Kidney epithelial cell (primary cell): ENCODE results near the gene CNIH3. TPM values are rescaled to one million over a fixed set of nuclear protein-coding genes. Genes with fewer than 3 reads are reported as not detected.

Source experiments
- DNase-seq: peaks from one replicate; pipeline ENCODE4 v3.0.0-alpha.2; 2010; ENCODE audit warnings: low read depth
- H3K27me3 ChIP-seq: 2 replicates; pipeline ENCODE4 v1.6.0; 2011; ENCODE audit warnings: low read length; ENCODE audit not compliant: control insufficient read depth, insufficient read depth
- H3K36me3 ChIP-seq: 2 replicates; pipeline ENCODE4 v1.5.1; 2011; ENCODE audit warnings: low read length; ENCODE audit not compliant: control insufficient read depth, insufficient read depth
- H3K4me3 ChIP-seq: 2 replicates; pipeline ENCODE4 v1.5.1; 2011; ENCODE audit warnings: low read depth, mild to moderate bottlenecking, control low read depth, low read length
- total RNA-seq: library from RNA; depleted of rRNA; stranded (reverse); fragments of >200 nt; gene quantifications from 2 replicates; pipeline ENCODE4 v1.2.3, GENCODE V29; 2015
- TF ChIP-seq, protein P1 (sequence below): IDR thresholded peaks from 2 replicates; pipeline ENCODE4 v1.5.1; 2011; ENCODE audit warnings: mild to moderate bottlenecking, moderate library complexity, low read length, control low read depth, inconsistent platforms; ENCODE audit not compliant: insufficient read depth, poor library complexity, severe bottlenecking

The CNIH3 gene
- total RNA-seq, 1 donor from 2014 or later = 4.2 TPM

DNA sequence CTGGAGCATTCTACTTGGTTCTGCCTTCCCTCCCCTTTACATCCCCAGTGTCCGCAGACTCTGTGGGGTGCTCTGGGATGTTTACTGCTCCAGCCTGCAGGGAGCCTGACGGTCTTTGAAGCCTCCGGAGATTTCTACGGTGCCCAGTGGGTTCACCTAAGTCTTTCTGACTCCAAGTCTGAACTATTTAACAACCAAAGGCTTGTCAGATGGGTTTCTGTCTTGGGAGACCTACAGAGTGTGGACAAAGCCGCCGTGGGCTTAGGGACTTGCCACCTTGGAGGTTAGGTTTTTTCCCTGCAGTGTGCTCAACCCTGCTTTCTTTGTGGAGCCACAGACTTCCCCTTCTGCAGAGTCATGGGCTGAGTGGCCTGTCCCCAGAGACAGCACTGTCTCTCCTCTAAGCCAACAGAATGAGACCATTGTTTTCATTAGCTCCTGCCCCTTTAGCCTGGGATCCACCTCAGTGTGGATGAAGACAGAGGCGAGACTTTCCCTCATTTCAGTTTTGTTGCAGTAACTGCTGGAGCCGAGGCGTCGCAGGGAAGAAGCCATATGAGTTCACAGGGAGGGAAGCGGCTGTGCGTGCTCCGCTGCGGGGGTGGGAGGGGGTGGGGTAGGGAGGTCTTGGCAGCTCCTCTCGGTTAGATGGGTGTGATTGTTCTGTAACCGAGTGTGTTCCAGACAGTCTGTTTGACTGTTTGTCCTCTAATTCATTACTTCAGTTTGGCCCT is 120.7 kb downstream of the CNIH3 start:
- no peaks in the 10 kb centered on the region for H3K36me3 ChIP-seq
- no peaks in the 10 kb centered on the region for H3K27me3 ChIP-seq
- no peak overlapping the region for H3K4me3 ChIP-seq
- TF ChIP-seq, protein P1, sequence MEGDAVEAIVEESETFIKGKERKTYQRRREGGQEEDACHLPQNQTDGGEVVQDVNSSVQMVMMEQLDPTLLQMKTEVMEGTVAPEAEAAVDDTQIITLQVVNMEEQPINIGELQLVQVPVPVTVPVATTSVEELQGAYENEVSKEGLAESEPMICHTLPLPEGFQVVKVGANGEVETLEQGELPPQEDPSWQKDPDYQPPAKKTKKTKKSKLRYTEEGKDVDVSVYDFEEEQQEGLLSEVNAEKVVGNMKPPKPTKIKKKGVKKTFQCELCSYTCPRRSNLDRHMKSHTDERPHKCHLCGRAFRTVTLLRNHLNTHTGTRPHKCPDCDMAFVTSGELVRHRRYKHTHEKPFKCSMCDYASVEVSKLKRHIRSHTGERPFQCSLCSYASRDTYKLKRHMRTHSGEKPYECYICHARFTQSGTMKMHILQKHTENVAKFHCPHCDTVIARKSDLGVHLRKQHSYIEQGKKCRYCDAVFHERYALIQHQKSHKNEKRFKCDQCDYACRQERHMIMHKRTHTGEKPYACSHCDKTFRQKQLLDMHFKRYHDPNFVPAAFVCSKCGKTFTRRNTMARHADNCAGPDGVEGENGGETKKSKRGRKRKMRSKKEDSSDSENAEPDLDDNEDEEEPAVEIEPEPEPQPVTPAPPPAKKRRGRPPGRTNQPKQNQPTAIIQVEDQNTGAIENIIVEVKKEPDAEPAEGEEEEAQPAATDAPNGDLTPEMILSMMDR = no peak
- DNase-seq = no peak

DNA sequence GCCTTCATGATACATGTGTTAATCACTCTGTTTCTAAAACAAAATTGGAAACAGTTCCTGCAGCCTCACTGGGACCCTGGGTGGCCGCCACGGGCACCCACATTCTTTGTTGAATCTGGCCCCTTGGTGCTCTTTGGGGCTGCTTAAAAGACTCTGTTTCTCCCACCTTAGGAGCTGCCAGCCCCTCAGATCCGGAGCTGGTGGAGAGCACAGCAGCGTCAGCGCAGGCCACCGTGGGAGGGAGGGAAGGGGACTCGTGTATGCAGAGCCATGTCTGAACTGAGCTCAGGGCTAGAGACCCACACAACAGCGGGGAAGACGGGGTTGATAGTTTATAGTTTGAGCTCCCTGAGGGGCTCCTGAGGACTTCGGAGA is 121.2 kb downstream of the CNIH3 start:
- Histone ChIP-seq H3K4me3 (no peak overlapping the region), H3K36me3 (no peaks in the 10 kb centered on the region), H3K27me3 (no peaks in the 10 kb centered on the region)
- no peak for DNase-seq
- TF ChIP-seq, protein P1 = no peak

DNA sequence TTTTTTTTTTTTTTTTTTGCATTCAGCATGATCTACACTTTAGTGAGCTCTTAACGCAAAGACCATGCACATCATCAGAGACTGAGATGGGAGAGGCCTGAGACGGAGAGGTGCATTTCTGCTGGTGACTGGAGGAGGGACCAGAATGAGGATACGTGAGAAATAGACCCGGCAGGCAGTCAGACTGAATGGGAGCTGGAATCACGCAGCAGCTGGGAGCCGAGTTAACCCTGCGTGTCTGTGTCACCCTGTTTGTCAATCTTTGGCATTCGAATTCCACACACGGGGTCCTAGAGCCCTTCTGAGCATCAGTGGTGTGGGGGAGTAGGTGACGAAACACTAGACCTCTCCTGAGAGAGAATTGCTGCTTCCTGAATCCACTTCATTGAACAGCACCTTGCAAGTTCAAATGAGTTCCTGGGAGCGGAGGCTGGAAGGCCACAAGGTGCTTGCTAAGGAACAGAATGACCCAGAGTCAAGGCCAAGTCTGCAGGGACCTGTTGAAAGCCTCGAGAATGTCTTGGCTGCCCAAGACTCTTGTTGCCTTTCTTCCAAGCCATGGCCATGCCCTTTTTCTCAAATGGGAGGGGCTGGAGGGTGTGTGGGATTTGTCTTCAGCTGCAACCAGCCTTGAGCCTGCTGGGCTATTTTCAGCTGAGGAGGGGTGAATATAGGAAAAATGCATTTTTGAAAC is 123.3 kb downstream of the CNIH3 start:
- no peak for DNase-seq
- no peaks in the 10 kb centered on the region for H3K27me3 ChIP-seq
- H3K4me3 ChIP-seq = no peak overlapping the region
- TF ChIP-seq, protein P1 = no peak
- H3K36me3 ChIP-seq = no peaks in the 10 kb centered on the region

DNA sequence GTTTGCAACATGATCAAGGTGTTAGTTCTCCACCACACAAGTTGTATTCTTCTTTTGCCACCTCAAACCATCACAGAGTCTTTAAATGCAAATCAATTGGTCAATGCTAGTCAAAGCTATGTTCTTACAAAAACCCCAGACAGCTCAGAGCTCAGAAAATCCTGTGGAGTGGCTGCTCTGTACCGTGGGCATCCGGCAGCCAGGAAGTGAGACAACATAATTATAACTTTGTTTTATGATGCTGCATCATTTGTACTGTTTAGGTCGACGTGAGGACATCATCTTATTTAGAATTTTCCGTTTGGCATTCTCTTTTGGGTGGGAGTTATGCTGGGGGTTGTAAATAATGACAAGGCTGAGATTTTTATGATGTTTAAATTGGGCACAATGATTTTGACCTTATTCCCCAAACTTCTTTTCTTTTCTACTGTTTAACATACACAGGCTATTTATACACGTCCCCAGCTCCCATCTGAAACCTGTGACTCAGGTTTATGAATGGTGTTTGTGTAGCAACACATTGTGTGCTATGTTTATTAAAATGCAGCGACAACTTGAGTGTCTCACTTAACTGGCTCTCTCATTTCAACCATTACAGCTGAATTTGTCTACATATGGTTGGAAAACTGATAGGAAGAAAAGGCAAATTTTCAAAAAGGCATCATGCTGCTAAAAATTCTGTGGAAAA is 124.0 kb downstream of the CNIH3 start:
- no peak for DNase-seq

DNA sequence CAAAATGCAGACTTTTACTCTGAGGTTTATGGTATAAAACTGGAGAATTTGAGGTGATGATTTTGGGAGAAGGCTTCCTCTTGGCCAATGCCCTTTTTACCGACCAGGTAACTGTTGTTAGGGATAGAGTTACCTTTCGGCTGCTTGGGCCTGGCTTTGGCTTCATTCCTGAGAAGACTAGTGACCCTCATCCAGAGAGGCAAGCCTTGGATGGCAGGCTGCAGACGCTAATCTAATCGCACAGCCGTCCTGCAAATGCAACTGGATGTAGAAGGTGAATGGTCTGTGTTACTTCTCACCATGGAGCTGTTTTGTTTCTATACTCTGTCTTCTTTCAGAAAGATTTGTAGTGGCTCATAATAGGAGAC is 124.6 kb downstream of the CNIH3 start:
- Histone ChIP-seq H3K4me3 (no peak overlapping the region), H3K36me3 (no peaks in the 10 kb centered on the region), H3K27me3 (no peaks in the 10 kb centered on the region)
- DNase-seq = no peak
- TF ChIP-seq, protein P1 = no peak

More for the DNA sequence above, 124.0 kb downstream of the CNIH3 start:
- Histone ChIP-seq H3K27me3 (no peaks in the 10 kb centered on the region), H3K4me3 (no peak overlapping the region), H3K36me3 (no peaks in the 10 kb centered on the region)
- TF ChIP-seq, protein P1 = no peak
